Erythroblast (primary cell): ENCODE results near the gene ADGRD1.

ENCODE experiments used
- GATA1 ChIP-seq: IDR thresholded peaks from 2 replicates; pipeline ENCODE4 v1.6.1; 2011; ENCODE audit warnings: low read depth, mild to moderate bottlenecking, control low read depth, low read length, moderate library complexity
- POLR2A ChIP-seq: IDR thresholded peaks from 2 replicates; pipeline ENCODE4 v1.6.1; 2011; ENCODE audit warnings: mild to moderate bottlenecking, low read length

DNA sequence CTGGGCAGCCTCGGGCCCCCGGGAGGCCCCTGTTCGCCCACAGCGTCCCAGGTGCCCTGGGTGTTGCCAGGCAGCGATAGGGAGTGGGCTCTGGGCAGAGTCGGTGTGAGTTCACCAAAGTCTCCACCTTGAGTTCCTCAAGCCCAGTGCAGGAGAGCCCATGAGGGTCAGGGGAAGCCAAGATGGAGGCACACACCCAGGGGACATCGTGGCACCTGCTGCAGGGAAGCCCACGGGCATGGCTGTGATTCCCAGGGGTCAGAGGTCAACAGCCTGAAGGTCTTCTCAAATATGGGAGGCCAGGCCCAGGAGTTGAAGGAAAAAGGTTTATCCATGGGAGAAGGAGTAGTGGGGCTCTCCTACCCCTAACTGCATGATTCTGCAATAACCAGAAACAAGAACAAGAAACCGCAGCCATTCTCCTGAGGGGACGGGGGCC, 148.8 kb downstream of the ADGRD1 start:
- TF ChIP-seq POLR2A = no peak
- no peak for TF ChIP-seq GATA1
